Panc1 (cell line): ENCODE measurements around the gene SDS. TPM values are rescaled to one million over a fixed set of nuclear protein-coding genes. Genes with fewer than 3 reads are reported as not detected.

Experiments used
- ATAC-seq: fragments of 200-7000 bp; cut with Tn5 transposase; 2 replicates; pipeline ENCODE4 v1.9.1; 2020; ENCODE audit warnings: mild to moderate bottlenecking, moderate library complexity
- BruUV-seq: library from RNA; stranded (reverse); fragments of 400-500 nt; replicated peaks from 2 replicates; lab custom pipeline; 2021; lab: Mats Ljungman, UMichigan
- CTCF ChIA-PET: fragments of 300-600 bp; sonication (Branson Sonifier 250); formaldehyde crosslinking; loops from one replicate; lab custom pipeline; 2022; ENCODE audit warnings: antibody characterized with exemption; lab: Charles Lee
- POLR2A ChIA-PET: fragments of 300-600 bp; sonication (Branson Sonifier 250); formaldehyde crosslinking; loops from one replicate; lab custom pipeline; 2022; ENCODE audit warnings: antibody characterized with exemption; lab: Charles Lee
- DNase-seq: peaks from one replicate; pipeline ENCODE4 v3.0.0-alpha.2; 2010; ENCODE audit warnings: low read depth, low spot score
- H3K27ac ChIP-seq: 2 replicates; pipeline ENCODE4 v1.5.1; 2011; ENCODE audit warnings: mild to moderate bottlenecking, low read length, inconsistent platforms
- H3K27me3 ChIP-seq: fragments of 200-500 bp; sonication (Bioruptor generic); 2 replicates; pipeline ENCODE4 v1.6.0; 2014; ENCODE audit warnings: low read length, inconsistent platforms; ENCODE audit not compliant: control insufficient read depth, insufficient read depth
- H3K36me3 ChIP-seq: fragments of 200-500 bp; sonication (Bioruptor generic); 2 replicates; pipeline ENCODE4 v1.5.1; 2014; ENCODE audit warnings: inconsistent platforms, mild to moderate bottlenecking, low read length, moderate library complexity; ENCODE audit not compliant: control insufficient read depth, insufficient read depth
- H3K4me1 ChIP-seq: 2 replicates; pipeline ENCODE4 v1.5.1; 2011; ENCODE audit warnings: inconsistent platforms, mild to moderate bottlenecking, low read length, moderate library complexity; ENCODE audit not compliant: control insufficient read depth, insufficient read depth
- H3K4me3 ChIP-seq, 2 experiments: 2 replicates each; pipeline ENCODE4 v1.5.1; 2011 to 2012; ENCODE audit warnings: low read depth in 2 of 2, low read length in 2 of 2, mild to moderate bottlenecking in 2 of 2, inconsistent platforms in 1 of 2, moderate library complexity in 1 of 2
- H3K9me3 ChIP-seq: fragments of 200-500 bp; sonication (Bioruptor generic); 2 replicates; pipeline ENCODE4 v1.5.1; 2014; ENCODE audit warnings: low read depth, mild to moderate bottlenecking, inconsistent platforms, low read length, moderate library complexity; ENCODE audit not compliant: control insufficient read depth, insufficient read depth
- CTCF ChIP-seq: fragments of 450-650 bp; IDR thresholded peaks from 2 replicates; pipeline ENCODE4 v1.5.1; 2017; ENCODE audit warnings: mild to moderate bottlenecking
- POLR2AphosphoS5 ChIP-seq: IDR thresholded peaks from 2 replicates; pipeline ENCODE4 v1.6.1; 2012; ENCODE audit warnings: mild to moderate bottlenecking, low read depth, low read length, moderate library complexity
- REST ChIP-seq, 2 experiments: IDR thresholded peaks; 2 replicates each; pipeline ENCODE4 v1.6.1; 2011 to 2012; ENCODE audit warnings: low read depth in 2 of 2, control low read depth in 1 of 2, low read length in 1 of 2, mild to moderate bottlenecking in 1 of 2, moderate library complexity in 1 of 2; ENCODE audit not compliant: insufficient read depth in 1 of 2
- SIN3A ChIP-seq: IDR thresholded peaks from 2 replicates; pipeline ENCODE4 v1.6.1; 2012; ENCODE audit warnings: low read depth, mild to moderate bottlenecking, low read length, moderate library complexity, borderline replicate concordance; ENCODE audit not compliant: insufficient read depth
- TCF7L2 ChIP-seq: IDR thresholded peaks from 2 replicates; pipeline ENCODE4 v1.6.1; 2011; ENCODE audit warnings: mild to moderate bottlenecking, low read depth, low read length, inconsistent platforms
- in situ Hi-C: cut with HindIII; loops from 2 replicates; pipeline ENCODE4 v1.10.0; 2016; ENCODE audit warnings: low sequenced_read_pairs, low pct_unique_long_range_greater_than_20kb
- intact Hi-C: fragments of 100-400 bp; cut with micrococcal nuclease; formaldehyde crosslinking; loops from one replicate; pipeline ENCODE4 v1.10.0; 2022; ENCODE audit not compliant: unreplicated experiment
- total RNA-seq: library from RNA; stranded (reverse); gene quantifications from one replicate; pipeline ENCODE4 v1.2.1, GENCODE V29; 2021; ENCODE audit not compliant: unreplicated experiment

Gene SDS
- total RNA-seq, 1 experiment from 2014 or later, result 0.15 TPM

- CTCF ChIA-PET, result no interaction called here
- POLR2A ChIA-PET, result no interaction called here
Measured at GRCh38 chr12:113346353-113346752, 57.3 kb downstream of the SDS start.

GRCh38 chr12:113345318-113345717 lies 58.4 kb downstream of the SDS start:
- ATAC-seq, result no peak
- intact Hi-C loops, result no loop called here
- Histone ChIP-seq H3K4me3 (no peak overlapping the region), H3K27me3 (no peaks in the 10 kb centered on the region), H3K36me3 (no peaks in the 10 kb centered on the region), H3K27ac (no peak overlapping the region), H3K9me3 (no peaks in the 10 kb centered on the region), H3K4me1 (no peaks in the 10 kb centered on the region)
- DNase-seq, result no peak
- ChIA-PET POLR2A (no interaction called here), CTCF (no interaction called here)
- no peak for TF ChIP-seq CTCF
- TF ChIP-seq REST (IDR thresholded peaks at IDR 0.05; ENCODE audit: insufficient read depth in 1 of 2, low read depth in 2 of 2, low read length in 1 of 2), result no peak
- no peak for TF ChIP-seq POLR2AphosphoS5
- TF ChIP-seq SIN3A, result no peak
- no peak for TF ChIP-seq TCF7L2
- BruUV-seq, result no TSS peak
- in situ Hi-C loops, result no loop called here

More at GRCh38 chr12:113346353-113346752, 57.3 kb downstream of the SDS start:
- no TSS peak for BruUV-seq
- no peaks in the 10 kb centered on the region for H3K36me3 ChIP-seq
- no peak for TF ChIP-seq REST (IDR thresholded peaks at IDR 0.05; ENCODE audit: insufficient read depth in 1 of 2, low read depth in 2 of 2, low read length in 1 of 2)
- no peak for TF ChIP-seq SIN3A
- TF ChIP-seq TCF7L2, result no peak
- TF ChIP-seq POLR2AphosphoS5, result no peak
- no peak for TF ChIP-seq CTCF
- DNase-seq (no peak), ATAC-seq (no peak)
- no peaks in the 10 kb centered on the region for H3K4me1 ChIP-seq
- no peaks in the 10 kb centered on the region for H3K9me3 ChIP-seq
- H3K27me3 ChIP-seq, result no peaks in the 10 kb centered on the region
- intact Hi-C loops (no loop called here), in situ Hi-C loops (no loop called here)
- H3K27ac ChIP-seq, result no peak overlapping the region
- H3K4me3 ChIP-seq, result no peak overlapping the region
